ENCODE results near the gene NFIA. TPM values are rescaled to one million over a fixed set of nuclear protein-coding genes. Genes with fewer than 3 reads are reported as not detected.
"Not testable (repeated sequence)": the region's sequence is repeated elsewhere in the genome, so short reads cannot be mapped to it uniquely, and the experiment has no call there.

NFIA gene
- total and polyA plus RNA-seq, 2 of the 13 experiments (the other 11 are each of a cell fraction or from before 2014, with no cell fraction given) = 14.7 to 28.5 TPM

DNA sequence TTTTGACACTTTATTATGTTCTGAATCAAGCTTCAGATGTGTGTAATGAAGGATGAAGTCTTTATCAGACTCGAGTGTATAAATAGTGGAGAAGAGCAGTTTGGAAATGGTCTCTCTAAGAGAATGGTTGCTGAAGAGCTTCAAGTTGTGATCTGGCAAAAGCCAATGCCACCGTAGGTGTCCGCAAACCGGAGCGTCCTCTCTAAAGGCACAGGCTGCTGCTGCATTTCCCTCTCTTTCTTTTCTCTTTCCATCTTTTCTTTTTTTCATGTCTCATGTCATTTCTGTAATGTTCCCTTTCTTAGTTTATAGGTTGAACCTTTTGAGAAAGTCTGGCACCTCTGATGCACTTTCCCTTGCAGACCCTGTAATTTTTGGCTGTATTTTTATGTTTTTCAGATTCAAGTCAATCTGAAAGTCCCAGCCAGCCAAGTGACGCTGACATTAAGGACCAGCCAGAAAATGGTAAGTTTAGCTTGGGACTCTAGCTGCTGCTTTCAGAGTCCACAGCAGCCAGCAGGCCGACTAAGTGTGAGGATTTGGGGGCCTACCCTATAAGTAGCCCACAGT, 194.8 kb downstream of the NFIA start (continued):
- TF ChIP-seq KMT2B (CRISPR knock-in tag; IDR thresholded peaks at IDR 0.05) = no peak
- TF ChIP-seq MAFF (IDR thresholded peaks at IDR 0.05; ENCODE audit: low read depth, low read length) = no peak
- TF ChIP-seq ZNF530 (CRISPR knock-in tag; IDR thresholded peaks at IDR 0.05; ENCODE audit: low read depth) = no peak
- TF ChIP-seq REPIN1 (CRISPR knock-in tag; IDR thresholded peaks at IDR 0.05; ENCODE audit: borderline replicate concordance, low read depth) = no peak
- no peak for TF ChIP-seq SMARCC2 (IDR thresholded peaks at IDR 0.05)
- no peak for TF ChIP-seq FOXO1 (CRISPR knock-in tag; IDR thresholded peaks at IDR 0.05)

DNA sequence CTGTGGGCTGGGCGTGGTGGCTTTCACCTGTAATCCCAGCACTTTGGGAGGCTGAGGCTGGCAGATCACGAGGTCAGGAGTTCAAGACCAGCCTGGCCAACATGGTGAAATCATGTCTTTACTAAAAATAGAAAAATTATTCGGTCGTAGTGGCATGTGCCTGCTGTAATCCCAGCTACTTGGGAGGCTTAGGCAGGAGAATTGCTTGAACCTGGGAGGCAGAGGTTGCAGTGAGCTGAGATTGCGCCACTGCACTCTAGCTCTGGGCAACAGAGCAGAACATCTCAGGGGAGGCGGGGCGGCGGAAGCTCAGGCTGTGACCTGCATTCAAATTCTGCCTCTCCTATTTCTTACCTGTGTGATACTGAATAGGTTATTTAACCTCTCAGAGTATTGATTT, 196.1 kb downstream of the NFIA start:
- H3K27ac ChIP-seq (ENCODE audit: extremely low read length, insufficient read depth, low read length); H2AFZ ChIP-seq (ENCODE audit: low read length); CTCF ChIA-PET (ENCODE audit: low intra/inter-chr PET ratio, low total read pairs); H3K4me2 ChIP-seq (ENCODE audit: low read depth, low read length); BruUV-seq (replicated peaks); H3K4me3 ChIP-seq (replicated peaks in 1 of 3; ENCODE audit: insufficient read depth in 1 of 3, low read depth in 2 of 3, low read length in 3 of 3); in situ Hi-C loops (cut with HindIII; ENCODE audit: extremely low pct_ligation_motif_present, low pct_unique_long_range_greater_than_20kb); FAIRE-seq; DNase-seq (ENCODE audit: low spot score); ATAC-seq; intact Hi-C loops (cut with micrococcal nuclease; ENCODE audit: unreplicated experiment); H3K9ac ChIP-seq (ENCODE audit: insufficient read depth, low read depth, low read length); H3K9me3 ChIP-seq (ENCODE audit: low read length); H4K20me1 ChIP-seq (ENCODE audit: insufficient read depth, low read length); POLR2A ChIA-PET; H3K27me3 ChIP-seq (ENCODE audit: control insufficient read depth in 1 of 2, insufficient read depth in 2 of 2, low read length in 2 of 2): not testable (repeated sequence)
- TF ChIP-seq, protein P1, sequence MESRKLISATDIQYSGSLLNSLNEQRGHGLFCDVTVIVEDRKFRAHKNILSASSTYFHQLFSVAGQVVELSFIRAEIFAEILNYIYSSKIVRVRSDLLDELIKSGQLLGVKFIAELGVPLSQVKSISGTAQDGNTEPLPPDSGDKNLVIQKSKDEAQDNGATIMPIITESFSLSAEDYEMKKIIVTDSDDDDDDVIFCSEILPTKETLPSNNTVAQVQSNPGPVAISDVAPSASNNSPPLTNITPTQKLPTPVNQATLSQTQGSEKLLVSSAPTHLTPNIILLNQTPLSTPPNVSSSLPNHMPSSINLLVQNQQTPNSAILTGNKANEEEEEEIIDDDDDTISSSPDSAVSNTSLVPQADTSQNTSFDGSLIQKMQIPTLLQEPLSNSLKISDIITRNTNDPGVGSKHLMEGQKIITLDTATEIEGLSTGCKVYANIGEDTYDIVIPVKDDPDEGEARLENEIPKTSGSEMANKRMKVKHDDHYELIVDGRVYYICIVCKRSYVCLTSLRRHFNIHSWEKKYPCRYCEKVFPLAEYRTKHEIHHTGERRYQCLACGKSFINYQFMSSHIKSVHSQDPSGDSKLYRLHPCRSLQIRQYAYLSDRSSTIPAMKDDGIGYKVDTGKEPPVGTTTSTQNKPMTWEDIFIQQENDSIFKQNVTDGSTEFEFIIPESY (CRISPR knock-in tag; IDR thresholded peaks at IDR 0.05) = peak; percentile 61; the same call in 1 of the 2 replicates
- WGBS (ENCODE audit: low lambda C conversion rate) = 98% methylated on average over 8 of the region's 8 CpGs
- Histone ChIP-seq H3K4me1 (ENCODE audit: insufficient read depth, low read length) (peaks cover 14% of the 10 kb centered on the region), H3K79me2 (ENCODE audit: insufficient read depth, low read length) (peaks cover 29% of the 10 kb centered on the region), H3K36me3 (replicated peaks in 1 of 2; ENCODE audit: control insufficient read depth in 1 of 2, insufficient read depth in 2 of 2, low read length in 2 of 2) (peaks cover 3 to 21% of the 10 kb centered on the region in 2 experiments; a peak in 4 of 5 replicates)
